Liver (tissue), 9 donors: ENCODE measurements around the gene PRMT2. TPM values are rescaled to one million over a fixed set of nuclear protein-coding genes. Genes with fewer than 3 reads are reported as not detected.

Experiments used
- DNase-seq: peaks from one replicate; pipeline ENCODE4 v3.0.0-alpha.2; 2017; ENCODE audit warnings: low spot score
- H3K27ac ChIP-seq, 2 donors: one replicate each; pipeline ENCODE4 v1.7.0; 2013; ENCODE audit warnings: inconsistent platforms in 2 of 2, low read length in 2 of 2, control low read depth in 1 of 2, low read depth in 1 of 2, mild to moderate bottlenecking in 1 of 2
- H3K27me3 ChIP-seq, 4 donors: one replicate each; pipeline versions ENCODE4 v1.6.1 to v1.7.0; 2013; ENCODE audit warnings: low read length in 3 of 4, inconsistent platforms in 1 of 4, mild to moderate bottlenecking in 1 of 4, moderate library complexity in 1 of 4; ENCODE audit not compliant: control insufficient read depth in 4 of 4, insufficient read depth in 4 of 4
- H3K36me3 ChIP-seq, 4 donors: one replicate each; pipeline versions ENCODE4 v1.6.1 to v1.7.0; 2013; ENCODE audit warnings: low read length in 3 of 4, mild to moderate bottlenecking in 3 of 4, low read depth in 1 of 4, moderate library complexity in 1 of 4; ENCODE audit not compliant: control insufficient read depth in 4 of 4, insufficient read depth in 3 of 4
- H3K4me1 ChIP-seq, 4 donors: one replicate each; pipeline versions ENCODE4 v1.6.1 to v1.7.0; 2013; ENCODE audit warnings: low read length in 3 of 4, mild to moderate bottlenecking in 3 of 4, moderate library complexity in 1 of 4; ENCODE audit not compliant: control insufficient read depth in 4 of 4, insufficient read depth in 4 of 4
- H3K4me3 ChIP-seq, 3 donors: one replicate each; pipeline versions ENCODE4 v1.6.1 to v1.7.0; 2013; ENCODE audit warnings: low read length in 3 of 3, control low read depth in 1 of 3, low read depth in 1 of 3, mild to moderate bottlenecking in 1 of 3
- H3K9ac ChIP-seq, 2 donors: one replicate each; pipeline ENCODE4 v1.7.0; 2013; ENCODE audit warnings: low read length in 2 of 2, mild to moderate bottlenecking in 2 of 2, moderate library complexity in 2 of 2, control low read depth in 1 of 2, low read depth in 1 of 2
- H3K9me3 ChIP-seq, 4 donors: one replicate each; pipeline versions ENCODE4 v1.6.1 to v1.7.0; 2013; ENCODE audit warnings: low read length in 3 of 4; ENCODE audit not compliant: control insufficient read depth in 4 of 4
- FOXA1 ChIP-seq: IDR thresholded peaks from 2 replicates; pipeline ENCODE4 v1.6.1; 2016; ENCODE audit warnings: antibody characterized with exemption
- FOXA2 ChIP-seq: IDR thresholded peaks from 2 replicates; pipeline ENCODE4 v1.6.1; 2016; ENCODE audit warnings: antibody characterized with exemption
- GABPA ChIP-seq, 2 donors: IDR thresholded peaks in 1 of 2; conservative IDR thresholded peaks in 1 of 2; 2 replicates each; pipeline ENCODE4 v1.6.1; 2016; ENCODE audit warnings: antibody characterized with exemption in 2 of 2, mild to moderate bottlenecking in 1 of 2, moderate library complexity in 1 of 2
- HNF4A ChIP-seq, 2 donors: conservative IDR thresholded peaks; 2 replicates each; pipeline ENCODE4 v1.6.1; 2016; ENCODE audit warnings: antibody characterized with exemption in 2 of 2, mild to moderate bottlenecking in 2 of 2
- HNF4G ChIP-seq: IDR thresholded peaks from 2 replicates; pipeline ENCODE4 v1.6.1; 2016; ENCODE audit warnings: antibody characterized with exemption
- JUND ChIP-seq, 2 donors: IDR thresholded peaks; 2 replicates each; pipeline ENCODE4 v1.6.1; 2016; ENCODE audit warnings: antibody characterized with exemption in 2 of 2
- NR2F2 ChIP-seq: IDR thresholded peaks from 2 replicates; pipeline ENCODE4 v1.6.1; 2016; ENCODE audit warnings: antibody characterized with exemption
- RAD21 ChIP-seq, 2 donors: IDR thresholded peaks; 2 replicates each; pipeline ENCODE4 v1.6.1; 2016; ENCODE audit warnings: antibody characterized with exemption in 2 of 2, mild to moderate bottlenecking in 2 of 2
- RXRA ChIP-seq, 2 donors: IDR thresholded peaks; 2 replicates each; pipeline ENCODE4 v1.6.1; 2017 to 2018; ENCODE audit warnings: antibody characterized with exemption in 2 of 2, mild to moderate bottlenecking in 1 of 2
- SP1 ChIP-seq: IDR thresholded peaks from 2 replicates; pipeline ENCODE4 v1.6.1; 2018; ENCODE audit warnings: antibody characterized with exemption, mild to moderate bottlenecking
- TAF1 ChIP-seq: conservative IDR thresholded peaks from 2 replicates; pipeline ENCODE4 v1.6.1; 2016; ENCODE audit warnings: antibody characterized with exemption, mild to moderate bottlenecking
- YY1 ChIP-seq: IDR thresholded peaks from 2 replicates; pipeline ENCODE4 v1.6.1; 2016; ENCODE audit warnings: antibody characterized with exemption, mild to moderate bottlenecking
- WGBS: extraction: QIAGEN DNeasy Blood & Tissue Kit; methylation state at CpG from one replicate; pipeline ENCODE4 v1.1.7; 2013; 5-methylcytosine and 5-hydroxymethylcytosine counted together
- polyA plus RNA-seq, 2 donors: library from polyadenylated mRNA; stranded (reverse) in 1 of 2; unstranded in 1 of 2; fragments of 200-250 nt in 1 of 2; fragments of >200 nt in 1 of 2; fragmentation: Nextera tagmentation in 1 of 2; extraction: Ambion mirVana in 1 of 2; gene quantifications; one replicate each; pipeline versions ENCODE4 v1.2.1 to v1.2.3, GENCODE V29; 2013 to 2015
- total RNA-seq, 2 donors: library from RNA; depleted of rRNA; stranded (reverse); fragments of >200 nt; gene quantifications; one replicate each; pipeline ENCODE4 v1.2.3, GENCODE V29; 2014
- TF ChIP-seq, protein P1 (sequence below): IDR thresholded peaks from 2 replicates; pipeline ENCODE4 v1.6.1; 2016; ENCODE audit warnings: antibody characterized with exemption
- TF ChIP-seq, protein P2 (sequence below): IDR thresholded peaks from 2 replicates; pipeline ENCODE4 v1.6.1; 2016; ENCODE audit warnings: antibody characterized with exemption
- TF ChIP-seq, protein P3 (sequence below): IDR thresholded peaks from 2 replicates; pipeline ENCODE4 v1.6.1; 2016; ENCODE audit warnings: antibody characterized with exemption
- donor health status: healthy.
- donor health status: healthy.
- donor health status: healthy.
- donor health status: healthy.
- donor health status: healthy.

PRMT2 gene
- total and polyA plus RNA-seq, 4 donors, result 17.9 to 29.2 (median 23.2) TPM

DNA sequence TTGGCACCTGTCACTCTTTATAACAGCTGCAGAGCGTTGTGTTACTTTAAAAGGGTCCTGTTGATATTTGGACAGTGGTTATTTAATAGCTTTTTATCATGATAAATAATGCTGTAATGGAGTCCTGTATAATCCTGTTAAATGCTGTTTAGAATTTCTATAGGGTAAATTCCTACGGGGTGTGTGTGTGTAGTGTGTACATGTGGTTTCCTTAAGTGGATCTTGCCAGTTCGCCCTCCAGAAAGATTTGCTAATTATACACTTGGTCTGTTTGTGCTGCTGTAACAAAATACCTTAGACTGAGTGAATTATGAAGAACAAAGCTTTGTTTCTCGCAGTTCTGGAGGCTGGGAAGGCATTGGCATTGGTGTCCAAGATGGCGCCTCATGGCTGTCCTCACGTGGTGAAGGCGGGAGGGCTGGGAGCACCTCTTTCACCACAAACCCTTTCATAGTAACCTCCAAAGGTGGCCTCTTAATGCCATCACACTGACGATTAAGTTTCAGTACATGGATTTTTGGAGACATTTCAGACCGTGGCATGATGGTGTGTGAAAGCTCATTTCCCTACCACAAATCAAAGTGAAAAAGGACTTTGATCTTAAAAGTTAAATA lies 11.2 kb downstream of the PRMT2 start:
- Histone ChIP-seq H3K36me3 (peaks cover 28 to 59% (median 44%) of the 10 kb centered on the region in 4 donors), H3K27ac (no peak overlapping the region), H3K27me3 (no peaks in the 10 kb centered on the region), H3K9ac (no peak overlapping the region), H3K4me1 (no peaks in the 10 kb centered on the region), H3K9me3 (no peaks in the 10 kb centered on the region), H3K4me3 (no peak overlapping the region)
- TF ChIP-seq TAF1, result no peak
- no peak for TF ChIP-seq NR2F2
- TF ChIP-seq SP1, result no peak
- no peak for TF ChIP-seq RAD21 (IDR thresholded peaks at IDR 0.05)
- TF ChIP-seq, protein P1, sequence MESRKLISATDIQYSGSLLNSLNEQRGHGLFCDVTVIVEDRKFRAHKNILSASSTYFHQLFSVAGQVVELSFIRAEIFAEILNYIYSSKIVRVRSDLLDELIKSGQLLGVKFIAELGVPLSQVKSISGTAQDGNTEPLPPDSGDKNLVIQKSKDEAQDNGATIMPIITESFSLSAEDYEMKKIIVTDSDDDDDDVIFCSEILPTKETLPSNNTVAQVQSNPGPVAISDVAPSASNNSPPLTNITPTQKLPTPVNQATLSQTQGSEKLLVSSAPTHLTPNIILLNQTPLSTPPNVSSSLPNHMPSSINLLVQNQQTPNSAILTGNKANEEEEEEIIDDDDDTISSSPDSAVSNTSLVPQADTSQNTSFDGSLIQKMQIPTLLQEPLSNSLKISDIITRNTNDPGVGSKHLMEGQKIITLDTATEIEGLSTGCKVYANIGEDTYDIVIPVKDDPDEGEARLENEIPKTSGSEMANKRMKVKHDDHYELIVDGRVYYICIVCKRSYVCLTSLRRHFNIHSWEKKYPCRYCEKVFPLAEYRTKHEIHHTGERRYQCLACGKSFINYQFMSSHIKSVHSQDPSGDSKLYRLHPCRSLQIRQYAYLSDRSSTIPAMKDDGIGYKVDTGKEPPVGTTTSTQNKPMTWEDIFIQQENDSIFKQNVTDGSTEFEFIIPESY, result no peak
- TF ChIP-seq HNF4G, result no peak
- TF ChIP-seq, protein P2, sequence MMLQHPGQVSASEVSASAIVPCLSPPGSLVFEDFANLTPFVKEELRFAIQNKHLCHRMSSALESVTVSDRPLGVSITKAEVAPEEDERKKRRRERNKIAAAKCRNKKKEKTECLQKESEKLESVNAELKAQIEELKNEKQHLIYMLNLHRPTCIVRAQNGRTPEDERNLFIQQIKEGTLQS, result no peak
- no peak for TF ChIP-seq HNF4A (conservative IDR thresholded peaks at IDR 0.05)
- no peak for TF ChIP-seq FOXA2
- no peak for TF ChIP-seq FOXA1
- no peak for TF ChIP-seq RXRA (IDR thresholded peaks at IDR 0.05)
- DNase-seq, result no peak
- 96% methylated on average over 9 of the region's 9 CpGs for WGBS

DNA sequence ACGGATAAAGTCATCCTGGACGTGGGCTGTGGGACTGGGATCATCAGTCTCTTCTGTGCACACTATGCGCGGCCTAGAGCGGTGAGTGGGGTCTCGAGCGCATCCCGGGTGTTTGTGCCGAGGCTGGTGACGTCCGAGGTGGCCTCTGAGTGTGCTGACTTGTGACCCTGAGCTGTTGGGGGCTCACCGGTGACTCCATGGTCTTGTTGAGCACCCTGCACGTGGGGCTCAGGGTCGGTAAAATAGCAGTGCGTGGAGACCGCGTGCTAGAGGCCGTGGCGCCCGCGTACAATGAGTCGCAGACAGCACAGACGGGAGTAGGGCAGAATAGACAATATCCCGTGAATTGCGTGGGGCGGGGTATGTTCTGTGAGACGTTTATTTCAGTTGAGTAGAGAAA lies 13.1 kb downstream of the PRMT2 start:
- H3K27me3 ChIP-seq, result no peaks in the 10 kb centered on the region
- H3K27ac ChIP-seq, result no peak overlapping the region
- H3K9ac ChIP-seq, result no peak overlapping the region
- TF ChIP-seq, protein P2, result no peak
- no peak for TF ChIP-seq GABPA (IDR thresholded peaks at IDR 0.05 in 1 of 2, conservative IDR thresholded peaks at IDR 0.05 in 1 of 2)
- no peak for TF ChIP-seq JUND (IDR thresholded peaks at IDR 0.05)
- no peak for TF ChIP-seq YY1
- 97% methylated on average over 27 of the region's 27 CpGs for WGBS
- no peak overlapping the region for H3K4me3 ChIP-seq
- H3K36me3 ChIP-seq, result peaks cover 28 to 71% (median 52%) of the 10 kb centered on the region in 4 donors
- no peaks in the 10 kb centered on the region for H3K9me3 ChIP-seq
- no peak for DNase-seq
- H3K4me1 ChIP-seq, result no peaks in the 10 kb centered on the region

DNA sequence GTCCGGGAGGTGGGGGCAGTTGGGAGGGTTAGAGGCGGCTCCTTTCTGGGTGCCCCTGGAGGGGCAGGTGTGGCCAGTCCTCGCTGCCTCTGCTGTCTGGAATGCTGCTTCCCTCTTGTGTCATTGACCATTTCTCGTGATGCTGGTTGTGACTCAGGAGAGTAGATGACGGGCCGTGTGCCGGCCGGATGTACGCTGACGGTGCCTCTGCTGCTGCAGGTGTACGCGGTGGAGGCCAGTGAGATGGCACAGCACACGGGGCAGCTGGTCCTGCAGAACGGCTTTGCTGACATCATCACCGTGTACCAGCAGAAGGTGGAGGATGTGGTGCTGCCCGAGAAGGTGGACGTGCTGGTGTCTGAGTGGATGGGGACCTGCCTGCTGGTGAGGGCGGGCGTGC lies 13.9 kb downstream of the PRMT2 start:
- Histone ChIP-seq H3K27ac (no peak overlapping the region), H3K27me3 (no peaks in the 10 kb centered on the region), H3K4me1 (no peaks in the 10 kb centered on the region), H3K9ac (no peak overlapping the region), H3K9me3 (no peaks in the 10 kb centered on the region), H3K4me3 (no peak overlapping the region), H3K36me3 (peaks cover 27 to 70% (median 53%) of the 10 kb centered on the region in 4 donors)
- DNase-seq, result no peak
- WGBS, result 97% methylated on average over 19 of the region's 19 CpGs
- no peak for TF ChIP-seq YY1
- no peak for TF ChIP-seq FOXA2
- TF ChIP-seq, protein P3, sequence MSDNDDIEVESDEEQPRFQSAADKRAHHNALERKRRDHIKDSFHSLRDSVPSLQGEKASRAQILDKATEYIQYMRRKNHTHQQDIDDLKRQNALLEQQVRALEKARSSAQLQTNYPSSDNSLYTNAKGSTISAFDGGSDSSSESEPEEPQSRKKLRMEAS, result no peak
- no peak for TF ChIP-seq JUND (IDR thresholded peaks at IDR 0.05)
- no peak for TF ChIP-seq HNF4A (conservative IDR thresholded peaks at IDR 0.05)
- no peak for TF ChIP-seq HNF4G
- no peak for TF ChIP-seq NR2F2
